Activated gamma-delta T cell treated with Interleukin-2 at 50 U/mL for 16 hours (primary cell): ENCODE results near the gene SLC12A9.
"Not testable (repeated sequence)": the region's sequence is repeated elsewhere in the genome, so short reads cannot be mapped to it uniquely, and the experiment has no call there.

Experiments used
- DNase-seq: peaks from one replicate; pipeline ENCODE4 v3.0.0-alpha.2; 2020

The SLC12A9 gene

GRCh38 chr7:100899432-100899831, 46.9 kb downstream of the SLC12A9 start:
- no peak for DNase-seq

GRCh38 chr7:100900978-100901377, 48.5 kb downstream of the SLC12A9 start:
- DNase-seq = no peak

DNA sequence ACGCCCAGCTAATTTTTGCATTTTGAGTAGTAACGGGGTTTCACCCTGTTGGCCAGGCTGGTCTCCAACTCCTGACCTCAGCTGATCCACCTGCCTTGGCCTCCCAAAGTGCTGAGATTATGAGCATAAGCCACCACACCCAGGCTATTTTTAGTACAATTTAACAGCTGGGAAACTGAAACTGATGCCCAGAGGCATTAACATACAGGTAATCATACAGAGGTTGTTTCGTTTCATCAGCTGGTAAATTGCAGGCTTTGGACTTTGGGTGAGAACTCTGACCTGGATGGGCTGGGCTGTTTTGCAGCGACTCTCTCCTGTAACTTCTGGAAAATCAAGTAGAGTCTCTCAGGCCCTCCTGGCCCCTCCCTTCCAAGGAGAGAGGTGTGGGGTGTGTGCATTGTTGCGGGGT, 49.4 kb downstream of the SLC12A9 start:
- DNase-seq = no peak

DNA sequence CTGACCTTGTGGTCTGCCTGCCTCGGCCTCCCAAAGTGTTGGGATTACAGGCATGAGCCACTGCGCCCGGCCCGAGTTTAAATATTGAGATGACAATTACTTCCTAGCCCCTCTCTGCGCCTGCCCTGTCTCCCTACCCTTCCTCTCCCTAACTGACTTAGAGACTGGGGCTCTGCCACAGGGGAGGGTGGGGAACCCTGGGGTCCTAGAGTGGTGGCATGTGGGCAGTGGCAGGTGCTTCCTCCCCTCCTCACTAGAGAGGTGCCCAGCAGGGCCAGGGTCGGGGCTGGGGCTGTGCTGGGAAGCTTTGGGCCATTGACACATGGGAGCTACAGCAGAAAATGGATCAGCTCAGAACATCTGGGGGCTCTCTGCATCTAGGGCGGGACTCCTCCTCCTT, 50.1 kb downstream of the SLC12A9 start:
- no peak for DNase-seq

GRCh38 chr7:100908512-100908911, 56.0 kb downstream of the SLC12A9 start:
- DNase-seq = no peak

DNA sequence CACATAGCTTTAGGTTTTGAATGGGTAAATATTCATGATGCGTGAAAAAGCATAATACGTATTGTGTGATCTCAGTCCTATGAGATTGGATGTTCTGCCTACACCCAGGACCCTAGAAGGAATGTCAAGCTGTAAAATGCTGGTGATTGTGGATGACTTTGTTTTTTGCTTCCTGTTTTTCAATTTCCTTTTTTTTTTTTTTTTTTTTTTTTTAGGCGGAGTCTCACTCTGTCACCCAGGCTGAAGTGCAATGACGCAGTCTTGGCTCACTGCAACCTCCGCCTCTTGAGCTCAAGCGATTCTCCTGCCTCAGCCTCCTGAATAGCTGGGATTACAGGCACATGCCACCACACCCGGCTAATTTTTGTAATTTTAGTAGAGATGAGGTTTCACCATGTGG, 57.9 kb downstream of the SLC12A9 start:
- DNase-seq = not testable (repeated sequence)

- no peak for DNase-seq
Measured at GRCh38 chr7:100911484-100911883, 59.0 kb downstream of the SLC12A9 start.

DNA sequence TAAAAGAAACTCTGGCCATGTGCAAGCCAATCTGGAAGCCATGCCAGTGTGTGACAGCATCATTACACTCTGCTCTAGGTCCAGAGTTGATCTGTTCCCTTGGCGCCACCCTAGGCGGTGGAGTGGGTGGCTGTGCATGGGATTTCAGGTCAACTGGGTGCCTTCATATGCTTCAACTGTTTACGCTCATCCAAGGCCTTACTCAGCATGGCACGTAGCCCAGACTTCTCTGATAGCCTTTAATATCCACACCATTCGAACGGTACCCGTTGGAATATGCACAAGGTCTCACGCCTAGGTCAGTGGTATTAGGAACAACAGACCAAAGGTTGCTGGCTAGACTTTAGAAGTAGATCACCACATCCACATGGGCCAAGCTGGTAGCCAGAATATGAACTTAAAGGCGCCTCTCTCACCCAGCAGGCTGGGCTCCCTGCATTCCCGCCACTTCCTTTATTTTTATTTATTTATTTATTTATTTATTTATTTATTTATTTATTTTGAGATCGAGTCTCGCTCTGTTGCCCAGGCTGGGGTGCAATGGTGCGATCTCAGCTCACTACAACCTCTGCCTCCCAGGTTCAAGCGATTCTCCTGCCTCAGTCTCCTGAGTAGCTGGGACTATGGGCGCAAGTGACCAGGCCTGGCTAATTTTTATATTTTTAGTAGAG, 61.8 kb downstream of the SLC12A9 start:
- no peak for DNase-seq

DNA sequence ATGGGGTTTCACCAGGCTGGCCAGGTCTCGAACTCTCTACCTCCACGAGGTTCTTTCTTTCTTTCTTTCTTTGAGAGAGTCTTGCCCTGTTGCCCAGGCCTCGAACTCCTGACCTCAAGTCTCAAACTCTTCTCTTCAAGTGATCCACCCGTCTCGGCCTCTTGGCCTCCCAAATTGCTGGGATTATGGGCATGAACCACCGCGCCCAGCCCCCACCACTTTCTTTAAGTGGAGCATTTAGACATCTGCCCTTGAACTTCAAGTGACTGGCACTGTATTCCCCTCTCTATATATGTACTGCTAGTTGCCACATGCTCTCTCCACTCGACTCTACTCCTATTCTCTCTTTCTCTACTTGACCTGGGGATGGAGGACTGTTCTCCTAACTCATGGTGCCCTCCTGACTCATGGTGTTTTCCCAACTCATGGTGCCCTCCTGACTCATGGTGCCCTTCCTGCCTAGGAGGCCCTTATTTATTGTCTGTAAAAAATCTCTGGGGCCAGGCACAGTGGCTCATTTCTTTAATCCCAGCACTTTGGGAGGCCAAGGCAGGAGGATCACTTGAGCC, 62.5 kb downstream of the SLC12A9 start:
- DNase-seq = no peak
